ELR (cell line): ENCODE results near the gene XAGE2.
"Not testable (repeated sequence)": the region's sequence is repeated elsewhere in the genome, so short reads cannot be mapped to it uniquely, and the experiment has no call there.

ENCODE experiments used
- DNase-seq: peaks from one replicate; pipeline ENCODE4 v3.0.0-alpha.2; 2015; ENCODE audit warnings: low read depth

The XAGE2 gene

GRCh38 chrX:52368368-52369055 is at the start of gene XAGE2:
Gene XAGE2 (plus strand): TSS chrX:52369021. CDS start chrX:52370015, 994 bp downstream.
- DNase-seq, result no peak

- DNase-seq, result no peak
These were observed 31.4 kb upstream of the XAGE2 start for GRCh38 chrX:52337410-52337809.

GRCh38 chrX:52341493-52341892 is 27.3 kb upstream of the XAGE2 start:
- peak; percentile 28 for DNase-seq

- DNase-seq, result not testable (repeated sequence)
These were observed 25.7 kb upstream of the XAGE2 start for GRCh38 chrX:52343131-52343530.

- peak; percentile 28 for DNase-seq
These were observed 23.4 kb upstream of the XAGE2 start for GRCh38 chrX:52345402-52345801.

GRCh38 chrX:52346174-52347165 is 22.4 kb upstream of the XAGE2 start:
- DNase-seq, result peak; percentile 47

- DNase-seq, result no peak
These were observed 19.1 kb upstream of the XAGE2 start for GRCh38 chrX:52349681-52350080.

- DNase-seq, result no peak
These were observed 16.3 kb upstream of the XAGE2 start for GRCh38 chrX:52352551-52352950.

GRCh38 chrX:52353838-52354237 is 15.0 kb upstream of the XAGE2 start:
- no peak for DNase-seq

- DNase-seq, result no peak
These were observed 13.7 kb upstream of the XAGE2 start for GRCh38 chrX:52355108-52355507.

GRCh38 chrX:52359614-52360232 is 9.1 kb upstream of the XAGE2 start:
- no peak for DNase-seq

GRCh38 chrX:52361941-52362340 is 6.9 kb upstream of the XAGE2 start:
- DNase-seq, result no peak

GRCh38 chrX:52363247-52363883 is 5.5 kb upstream of the XAGE2 start:
- DNase-seq, result no peak

- DNase-seq, result no peak
These were observed 10.0 kb downstream of the XAGE2 start for GRCh38 chrX:52378870-52379269.

GRCh38 chrX:52380993-52381392 is 12.2 kb downstream of the XAGE2 start:
- DNase-seq, result no peak

GRCh38 chrX:52410439-52411394 is 41.9 kb downstream of the XAGE2 start:
- no peak for DNase-seq

- DNase-seq, result no peak
These were observed 46.5 kb downstream of the XAGE2 start for GRCh38 chrX:52415304-52415703.

GRCh38 chrX:52416816-52417215 is 48.0 kb downstream of the XAGE2 start:
- DNase-seq, result no peak

- DNase-seq, result no peak
These were observed 52.1 kb downstream of the XAGE2 start for GRCh38 chrX:52420824-52421443.

GRCh38 chrX:52422884-52423283 is 54.1 kb downstream of the XAGE2 start:
- peak; percentile 70 for DNase-seq
